MCF 10A (cell line): ENCODE data around the gene SUMO4. TPM values are rescaled to one million over a fixed set of nuclear protein-coding genes. Genes with fewer than 3 reads are reported as not detected.

Source experiments
- Bru-seq: library from RNA; stranded (reverse); fragments of 400-500 nt; gene quantifications from one replicate; lab custom pipeline; 2021; lab: Mats Ljungman, UMichigan
- BruChase-seq, 2 experiments: library from RNA; stranded (reverse); fragments of 400-500 nt; gene quantifications; one replicate each; lab custom pipeline; 2021; lab: Mats Ljungman, UMichigan
- BruUV-seq: library from RNA; stranded (reverse); fragments of 400-500 nt; replicated peaks from 2 replicates; lab custom pipeline; 2021; lab: Mats Ljungman, UMichigan
- CTCF ChIA-PET: fragments of 300-600 bp; sonication (Branson Sonifier 250); formaldehyde crosslinking; extraction: SDS; loops from one replicate; lab custom pipeline; 2021; ENCODE audit warnings: antibody characterized with exemption, inconsistent platforms; lab: Yijun Ruan, JAX
- POLR2A ChIA-PET: fragments of 300-600, 350-650 bp; sonication (Branson Sonifier 250); formaldehyde crosslinking; extraction: SDS; loops from one replicate; lab custom pipeline; 2020; ENCODE audit warnings: antibody characterized with exemption, inconsistent platforms; lab: Yijun Ruan, JAX
- DNase-seq: peaks from one replicate; pipeline ENCODE4 v3.0.0-alpha.2; 2018; ENCODE audit not compliant: unreplicated experiment
- H3K27ac Mint-ChIP-seq: one replicate; pipeline ENCODE4 v1.8.0; 2022; ENCODE audit warnings: mild to moderate bottlenecking, low read depth, mixed read lengths; ENCODE audit not compliant: unreplicated experiment
- H3K27me3 Mint-ChIP-seq: one replicate; pipeline ENCODE4 v1.8.0; 2022; ENCODE audit warnings: mixed read lengths; ENCODE audit not compliant: insufficient read depth, unreplicated experiment
- H3K36me3 Mint-ChIP-seq: one replicate; pipeline ENCODE4 v1.8.0; 2022; ENCODE audit warnings: mild to moderate bottlenecking, moderate library complexity, mixed read lengths; ENCODE audit not compliant: insufficient read depth, unreplicated experiment
- H3K4me1 Mint-ChIP-seq: one replicate; pipeline ENCODE4 v1.8.0; 2022; ENCODE audit warnings: mixed read lengths; ENCODE audit not compliant: insufficient read depth, unreplicated experiment
- H3K4me3 Mint-ChIP-seq: one replicate; pipeline ENCODE4 v1.8.0; 2022; ENCODE audit warnings: mild to moderate bottlenecking, moderate library complexity, mixed read lengths; ENCODE audit not compliant: unreplicated experiment
- H3K9me3 Mint-ChIP-seq: one replicate; pipeline ENCODE4 v1.8.0; 2022; ENCODE audit warnings: mixed read lengths; ENCODE audit not compliant: unreplicated experiment
- CTCF ChIP-seq: fragments of 200-600 bp; IDR thresholded peaks from one replicate; pipeline ENCODE4 v1.8.0; 2022; ENCODE audit warnings: antibody characterized with exemption, mild to moderate bottlenecking; ENCODE audit not compliant: unreplicated experiment
- intact Hi-C: fragments of 100-400 bp; cut with micrococcal nuclease; formaldehyde crosslinking; loops from 2 replicates; pipeline ENCODE4 v1.14.1; 2022
- long read RNA-seq: library from polyadenylated mRNA; stranded (forward); transcript quantifications from one replicate; pipeline ENCODE4 v2.0.0, GENCODE V29; 2022
- total RNA-seq: library from RNA; stranded (reverse); gene quantifications from 2 replicates; pipeline ENCODE4 v1.2.3, GENCODE V29; 2022

The SUMO4 gene
- 1.6 and 2.1 TPM in 2 replicates for total RNA-seq
- percentile 95 among the genes with signal in this experiment for Bru-seq, nascent RNA
- BruChase-seq, experiment 1, labeled RNA remaining after a 6-hour chase: percentile 60 among the genes with signal in this experiment
- BruChase-seq, experiment 2, labeled RNA remaining after a 2-hour chase: percentile 73 among the genes with signal in this experiment
- long read RNA-seq: 0 reads

- BruUV-seq: no TSS peak
- Mint-ChIP-seq H3K4me3 (no peak within 1 kb of the TSS), H3K36me3 (peaks cover 65% of the 10 kb centered on the region), H3K27me3 (no peaks in the 10 kb centered on the region), H3K4me1 (peaks cover 12% of the 10 kb centered on the region), H3K27ac (no peak within 1 kb of the TSS), H3K9me3 (peaks cover 8% of the 10 kb centered on the region)
- ChIA-PET CTCF (no interaction called here), POLR2A (no interaction called here)
- no peak for DNase-seq
- intact Hi-C loops: no loop called here
- no peak for TF ChIP-seq CTCF
These were observed at the start of gene SUMO4 for GRCh38 chr6:149400050-149400449. Gene SUMO4, plus strand, starts transcription at chr6:149400262. Its CDS starts 130 bp downstream, at chr6:149400392.

GRCh38 chr6:149354009-149354408 lies 46.1 kb upstream of the SUMO4 start:
- no peaks in the 10 kb centered on the region for H3K9me3 Mint-ChIP-seq
- no peaks in the 10 kb centered on the region for H3K27me3 Mint-ChIP-seq
- DNase-seq: no peak
- intact Hi-C loops: no loop called here
- H3K4me3 Mint-ChIP-seq: no peak overlapping the region
- peaks cover 24% of the 10 kb centered on the region for H3K4me1 Mint-ChIP-seq
- no peaks in the 10 kb centered on the region for H3K36me3 Mint-ChIP-seq
- BruUV-seq: no TSS peak
- TF ChIP-seq CTCF: no peak
- no peak overlapping the region for H3K27ac Mint-ChIP-seq
- ChIA-PET CTCF (no interaction called here), POLR2A (no interaction called here)

GRCh38 chr6:149356081-149356750 lies 43.8 kb upstream of the SUMO4 start:
- Mint-ChIP-seq H3K9me3 (no peaks in the 10 kb centered on the region), H3K27me3 (no peaks in the 10 kb centered on the region), H3K36me3 (peaks cover 6% of the 10 kb centered on the region), H3K4me3 (no peak overlapping the region), H3K27ac (no peak overlapping the region), H3K4me1 (peaks cover 25% of the 10 kb centered on the region)
- intact Hi-C loops: no loop called here
- CTCF ChIA-PET: no interaction called here
- no peak for DNase-seq
- BruUV-seq: no TSS peak
- POLR2A ChIA-PET: no interaction called here
- no peak for TF ChIP-seq CTCF

GRCh38 chr6:149357726-149358538 lies 42.1 kb upstream of the SUMO4 start:
- intact Hi-C loops: no loop called here
- TF ChIP-seq CTCF: no peak
- Mint-ChIP-seq H3K9me3 (no peaks in the 10 kb centered on the region), H3K4me3 (no peak overlapping the region), H3K36me3 (peaks cover 14% of the 10 kb centered on the region), H3K27me3 (no peaks in the 10 kb centered on the region), H3K4me1 (peaks cover 28% of the 10 kb centered on the region), H3K27ac (no peak overlapping the region)
- DNase-seq: no peak
- BruUV-seq: no TSS peak
- ChIA-PET CTCF (no interaction called here), POLR2A (interaction anchor here (1.5 kb wide), 1 partner anchor 22 kb away, joined by 6 read pairs; no protein-coding TSS in a partner anchor)
